ENCODE data around the gene CASP7. TPM values are rescaled to one million over a fixed set of nuclear protein-coding genes. Genes with fewer than 3 reads are reported as not detected.

CASP7 gene
- total RNA-seq (10 to 100 TPM; 17.6 to 22.2 TPM), polyA plus RNA-seq (10 to 100 TPM; 16.5 to 35.2 TPM)
- long read RNA-seq, donor 1, transcript CASP7-203 (7 exons, 2,377 nt): major isoform, 28 of 63 reads
- long read RNA-seq, donor 1, transcript CASP7-211 (7 exons, 2,467 nt): minor isoform, 22 of 63 reads
- long read RNA-seq, donor 1, partial matches to known transcripts: 2 of 63 reads
- long read RNA-seq, donor 1, other reads (novel, unspliced or antisense): 10 of 63 reads
- long read RNA-seq, donor 2, transcript CASP7-203 (7 exons, 2,377 nt): major isoform, 6 of 9 reads
- long read RNA-seq, donor 2, partial matches to known transcripts: 0 of 9 reads
- long read RNA-seq, donor 2, other reads (novel, unspliced or antisense): 2 of 9 reads

DNA sequence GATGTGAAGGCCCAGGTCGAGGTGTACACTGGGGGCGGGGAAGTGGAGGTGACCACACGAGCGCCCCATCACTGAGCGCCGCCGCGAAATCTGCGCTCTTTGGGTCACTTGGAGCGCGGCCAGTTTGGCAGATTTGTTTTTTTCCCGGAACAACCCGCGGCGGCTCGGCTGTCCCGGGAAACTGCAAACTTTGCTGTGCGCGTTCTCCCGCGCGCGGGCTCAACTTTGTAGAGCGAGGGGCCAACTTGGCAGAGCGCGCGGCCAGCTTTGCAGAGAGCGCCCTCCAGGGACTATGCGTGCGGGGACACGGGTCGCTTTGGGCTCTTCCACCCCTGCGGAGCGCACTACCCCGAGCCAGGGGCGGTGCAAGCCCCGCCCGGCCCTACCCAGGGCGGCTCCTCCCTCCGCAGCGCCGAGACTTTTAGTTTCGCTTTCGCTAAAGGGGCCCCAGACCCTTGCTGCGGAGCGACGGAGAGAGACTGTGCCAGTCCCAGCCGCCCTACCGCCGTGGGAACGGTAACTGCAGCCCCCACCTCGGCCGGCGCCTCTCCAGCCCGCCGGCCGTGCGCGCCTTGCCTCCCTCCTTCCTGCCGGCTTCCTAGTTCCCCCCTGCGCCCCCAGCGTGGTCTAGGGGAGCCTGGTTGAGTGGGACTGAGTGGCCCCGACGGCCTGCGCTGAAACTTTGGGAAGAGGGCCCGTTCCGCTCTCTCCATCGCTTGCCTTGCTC, at the start of gene CASP7:
TSS of gene CASP7 (plus strand) at position 450 of the 727 bp plus-strand sequence. CDS start 17,582 bp downstream, outside the sequence.
- 0% methylated on average over 55 to 68 of the region's 68 CpGs for WGBS, 2 donors
- Histone ChIP-seq H3K27ac (ENCODE audit: low read depth in 1 of 2, low read length in 2 of 2) (peak within 1 kb of the TSS; percentile 53 to 84), H3K27me3 (ENCODE audit: control insufficient read depth in 1 of 2, insufficient read depth in 2 of 2, low read length in 1 of 2) (no peaks in the 10 kb centered on the region), H3K4me1 (ENCODE audit: control insufficient read depth in 1 of 2, insufficient read depth in 2 of 2, low read length in 2 of 2) (no peaks in the 10 kb centered on the region), H3K9me3 (ENCODE audit: control insufficient read depth, low read length) (no peaks in the 10 kb centered on the region), H3K4me3 (ENCODE audit: low read length in 2 of 2) (peak within 1 kb of the TSS; percentile 84 to 88), H3K36me3 (ENCODE audit: control insufficient read depth in 1 of 2, insufficient read depth in 2 of 2, low read length in 1 of 2) (peaks cover 0 to 2% of the 10 kb centered on the region in 2 donors)
- DNase-seq (peak; percentile 87 to 92), ATAC-seq (ENCODE audit: low FRiP score) (peak; percentile 96)
- intact Hi-C loops (cut with DNase I): no loop called here

- Histone ChIP-seq H3K4me1 (ENCODE audit: control insufficient read depth in 1 of 2, insufficient read depth in 2 of 2, low read length in 2 of 2) (no peaks in the 10 kb centered on the region), H3K27me3 (ENCODE audit: control insufficient read depth in 1 of 2, insufficient read depth in 2 of 2, low read length in 1 of 2) (no peaks in the 10 kb centered on the region), H3K27ac (ENCODE audit: low read depth in 1 of 2, low read length in 2 of 2) (no peak overlapping the region), H3K9me3 (ENCODE audit: control insufficient read depth, low read length) (peaks cover 2% of the 10 kb centered on the region), H3K4me3 (ENCODE audit: low read length in 2 of 2) (no peak overlapping the region), H3K36me3 (ENCODE audit: control insufficient read depth in 1 of 2, insufficient read depth in 2 of 2, low read length in 1 of 2) (no peaks in the 10 kb centered on the region)
- DNase-seq (no peak), ATAC-seq (ENCODE audit: low FRiP score) (no peak)
- 93 to 96% methylated on average over 5 of the region's 5 CpGs for WGBS, 2 donors
- intact Hi-C loops (cut with DNase I): no loop called here
These were observed 48.7 kb upstream of the CASP7 start for GRCh38 chr10:113630929-113631533.

DNA sequence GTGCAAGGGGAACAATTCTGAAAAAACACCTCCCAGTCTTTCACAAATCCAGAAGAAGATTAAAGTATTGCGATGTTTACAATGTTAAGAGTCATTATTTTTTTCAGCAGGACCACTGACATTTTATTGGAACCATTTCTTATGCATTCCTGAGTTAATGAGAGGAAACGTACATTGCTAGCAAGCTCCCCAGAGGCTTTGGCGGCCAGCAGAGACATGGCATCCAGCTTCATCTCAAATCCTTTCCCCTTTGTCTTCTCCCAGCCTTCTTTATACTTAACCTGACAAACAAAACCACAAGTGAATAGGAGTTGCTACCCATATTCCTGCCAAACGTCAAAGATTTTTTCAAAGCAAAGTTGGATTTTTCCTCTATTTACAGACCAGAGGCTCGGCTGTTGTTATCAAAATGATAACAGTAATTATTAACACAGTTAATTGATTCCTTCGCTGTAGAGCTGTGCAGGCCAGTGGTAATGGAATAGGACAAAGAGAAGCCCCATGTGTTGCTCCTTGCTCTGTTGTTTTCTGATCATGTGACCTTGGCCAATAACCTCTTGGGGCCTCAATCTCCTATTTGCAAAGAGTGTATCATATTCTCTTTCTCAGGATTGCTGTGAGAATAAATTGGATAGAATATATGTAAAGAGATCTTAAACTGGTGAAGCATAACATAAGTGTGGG, 47.9 kb upstream of the CASP7 start:
- no peaks in the 10 kb centered on the region for H3K27me3 ChIP-seq (ENCODE audit: control insufficient read depth in 1 of 2, insufficient read depth in 2 of 2, low read length in 1 of 2)
- DNase-seq: no peak
- H3K27ac ChIP-seq (ENCODE audit: low read depth in 1 of 2, low read length in 2 of 2): no peak overlapping the region
- ATAC-seq (ENCODE audit: low FRiP score): no peak
- no peaks in the 10 kb centered on the region for H3K36me3 ChIP-seq (ENCODE audit: control insufficient read depth in 1 of 2, insufficient read depth in 2 of 2, low read length in 1 of 2)
- H3K9me3 ChIP-seq (ENCODE audit: control insufficient read depth, low read length): peaks cover 2% of the 10 kb centered on the region
- 60 to 64% methylated on average over 6 of the region's 6 CpGs for WGBS, 2 donors
- no peak overlapping the region for H3K4me3 ChIP-seq (ENCODE audit: low read length in 2 of 2)
- intact Hi-C loops (cut with DNase I): no loop called here
- H3K4me1 ChIP-seq (ENCODE audit: control insufficient read depth in 1 of 2, insufficient read depth in 2 of 2, low read length in 2 of 2): no peaks in the 10 kb centered on the region

DNA sequence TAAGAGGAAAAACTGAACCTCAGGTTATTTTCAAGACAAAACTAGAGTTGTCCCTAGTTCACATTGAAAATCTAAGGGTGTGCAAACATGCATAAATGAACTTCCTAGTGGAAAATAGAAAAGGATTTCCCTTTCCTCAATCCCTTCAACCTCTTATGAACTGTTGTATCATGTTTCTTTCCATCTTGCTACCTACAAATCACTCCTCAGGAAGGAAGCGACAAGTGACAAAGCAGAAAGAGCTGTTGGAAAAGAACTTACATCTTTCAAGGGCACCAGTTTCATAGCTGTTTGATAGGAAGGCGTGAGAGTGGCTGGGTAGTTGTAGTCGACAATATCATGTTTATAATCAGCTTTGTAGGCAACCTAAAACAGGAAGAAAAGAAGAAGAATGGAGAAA, 39.7 kb upstream of the CASP7 start:
- H3K4me1 ChIP-seq (ENCODE audit: control insufficient read depth in 1 of 2, insufficient read depth in 2 of 2, low read length in 2 of 2): peaks cover 2 to 4% of the 10 kb centered on the region in 2 donors
- no peaks in the 10 kb centered on the region for H3K27me3 ChIP-seq (ENCODE audit: control insufficient read depth in 1 of 2, insufficient read depth in 2 of 2, low read length in 1 of 2)
- intact Hi-C loops (cut with DNase I): no loop called here
- WGBS, 2 donors: 76 to 88% methylated on average over 3 of the region's 3 CpGs
- H3K9me3 ChIP-seq (ENCODE audit: control insufficient read depth, low read length): no peaks in the 10 kb centered on the region
- no peak overlapping the region for H3K4me3 ChIP-seq (ENCODE audit: low read length in 2 of 2)
- H3K27ac ChIP-seq (ENCODE audit: low read depth in 1 of 2, low read length in 2 of 2): no peak overlapping the region
- H3K36me3 ChIP-seq (ENCODE audit: control insufficient read depth in 1 of 2, insufficient read depth in 2 of 2, low read length in 1 of 2): no peaks in the 10 kb centered on the region
- DNase-seq: no peak
- no peak for ATAC-seq (ENCODE audit: low FRiP score)

DNA sequence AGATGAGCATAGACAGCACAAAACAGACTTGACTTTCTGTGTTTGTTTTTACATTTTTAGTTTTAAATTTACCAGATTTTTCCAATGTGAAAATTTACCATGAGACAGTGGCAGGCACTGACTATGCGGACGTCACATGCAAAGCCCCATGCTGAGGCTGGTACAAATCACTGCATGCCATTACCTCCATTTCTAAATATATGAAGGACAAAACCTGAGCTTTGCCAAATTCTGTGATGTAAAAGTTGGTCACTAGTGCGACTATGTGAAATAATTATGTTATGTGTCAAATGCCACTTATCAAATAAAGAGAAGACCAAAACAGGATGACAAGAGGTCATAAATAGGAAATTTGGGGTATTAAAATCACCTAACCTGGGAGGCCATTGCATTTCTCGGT, 38.0 kb upstream of the CASP7 start:
- DNase-seq (no peak), ATAC-seq (ENCODE audit: low FRiP score) (no peak)
- 66 to 80% methylated on average over 4 of the region's 4 CpGs for WGBS, 2 donors
- Histone ChIP-seq H3K9me3 (ENCODE audit: control insufficient read depth, low read length) (no peaks in the 10 kb centered on the region), H3K36me3 (ENCODE audit: control insufficient read depth in 1 of 2, insufficient read depth in 2 of 2, low read length in 1 of 2) (no peaks in the 10 kb centered on the region), H3K4me1 (ENCODE audit: control insufficient read depth in 1 of 2, insufficient read depth in 2 of 2, low read length in 2 of 2) (peaks cover 2 to 4% of the 10 kb centered on the region in 2 donors), H3K27me3 (ENCODE audit: control insufficient read depth in 1 of 2, insufficient read depth in 2 of 2, low read length in 1 of 2) (no peaks in the 10 kb centered on the region), H3K27ac (ENCODE audit: low read depth in 1 of 2, low read length in 2 of 2) (no peak overlapping the region), H3K4me3 (ENCODE audit: low read length in 2 of 2) (no peak overlapping the region)
- intact Hi-C loops (cut with DNase I): no loop called here

DNA sequence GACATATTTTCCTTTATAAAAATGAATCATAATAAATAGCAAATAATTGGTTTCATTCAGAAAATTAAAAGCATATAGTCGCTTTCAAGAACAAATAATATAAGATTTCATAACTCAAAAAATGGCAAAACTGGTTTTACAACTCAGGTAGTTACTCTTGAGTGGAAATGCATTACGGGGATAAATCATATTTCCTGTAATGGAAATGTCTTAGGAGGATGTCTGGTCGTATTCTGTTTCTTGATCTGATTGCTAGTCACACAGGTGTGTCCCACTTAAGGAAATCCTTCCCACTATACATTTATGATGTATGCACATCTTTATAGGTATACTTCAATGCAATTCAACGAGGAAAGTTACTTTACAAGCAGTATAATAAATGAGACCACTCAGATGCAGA, 36.5 kb upstream of the CASP7 start:
- Histone ChIP-seq H3K4me1 (ENCODE audit: control insufficient read depth in 1 of 2, insufficient read depth in 2 of 2, low read length in 2 of 2) (peaks cover 2 to 4% of the 10 kb centered on the region in 2 donors), H3K9me3 (ENCODE audit: control insufficient read depth, low read length) (no peaks in the 10 kb centered on the region), H3K36me3 (ENCODE audit: control insufficient read depth in 1 of 2, insufficient read depth in 2 of 2, low read length in 1 of 2) (no peaks in the 10 kb centered on the region), H3K4me3 (ENCODE audit: low read length in 2 of 2) (no peak overlapping the region), H3K27ac (ENCODE audit: low read depth in 1 of 2, low read length in 2 of 2) (no peak overlapping the region), H3K27me3 (ENCODE audit: control insufficient read depth in 1 of 2, insufficient read depth in 2 of 2, low read length in 1 of 2) (no peaks in the 10 kb centered on the region)
- no peak for ATAC-seq (ENCODE audit: low FRiP score)
- WGBS, 2 donors: 96 to 97% methylated on average over 4 of the region's 4 CpGs
- DNase-seq: no peak
- intact Hi-C loops (cut with DNase I): no loop called here

GRCh38 chr10:113644185-113645120, 35.3 kb upstream of the CASP7 start:
- no peaks in the 10 kb centered on the region for H3K27me3 ChIP-seq (ENCODE audit: control insufficient read depth in 1 of 2, insufficient read depth in 2 of 2, low read length in 1 of 2)
- no peaks in the 10 kb centered on the region for H3K36me3 ChIP-seq (ENCODE audit: control insufficient read depth in 1 of 2, insufficient read depth in 2 of 2, low read length in 1 of 2)
- H3K27ac ChIP-seq (ENCODE audit: low read depth in 1 of 2, low read length in 2 of 2): no peak overlapping the region
- ATAC-seq (ENCODE audit: low FRiP score): no peak
- no peak overlapping the region for H3K4me3 ChIP-seq (ENCODE audit: low read length in 2 of 2)
- intact Hi-C loops (cut with DNase I): no loop called here
- no peaks in the 10 kb centered on the region for H3K9me3 ChIP-seq (ENCODE audit: control insufficient read depth, low read length)
- WGBS, 2 donors: 13 to 16% methylated on average over 7 of the region's 7 CpGs
- DNase-seq: no peak
- peaks cover 2 to 4% of the 10 kb centered on the region in 2 donors for H3K4me1 ChIP-seq (ENCODE audit: control insufficient read depth in 1 of 2, insufficient read depth in 2 of 2, low read length in 2 of 2)
